H1 (cell line): Measurements from ENCODE around the gene USP53.

Experiments
- CBX8 ChIP-seq: fragments of 300-800, 300-1000 bp; sonication (generic); IDR thresholded peaks from 2 replicates; pipeline ENCODE4 v1.7.1; 2016; ENCODE audit warnings: low read depth, low read length, borderline replicate concordance
- CTCF ChIP-seq, 3 experiments: IDR thresholded peaks; 1 replicate in 2 of 3; 2 replicates in 1 of 3; pipeline versions ENCODE4 v1.5.1 to v1.6.1; 2011; ENCODE audit warnings: low read length in 3 of 3, mild to moderate bottlenecking in 3 of 3, inconsistent platforms in 2 of 3, low read depth in 1 of 3, moderate library complexity in 1 of 3; ENCODE audit not compliant: insufficient read depth in 1 of 3; ENCODE audit errors: control extremely low read depth in 1 of 3
- EP300 ChIP-seq, 2 experiments: IDR thresholded peaks; 1 replicate in 1 of 2; 2 replicates in 1 of 2; pipeline ENCODE4 v1.6.1; 2011 to 2012; ENCODE audit warnings: low read depth in 2 of 2, low read length in 2 of 2, mild to moderate bottlenecking in 2 of 2, borderline replicate concordance in 1 of 2, inconsistent platforms in 1 of 2, moderate library complexity in 1 of 2
- JUN ChIP-seq: IDR thresholded peaks from 2 replicates; pipeline ENCODE4 v1.6.1; 2011; ENCODE audit warnings: low read depth, mild to moderate bottlenecking, improper control_type of control experiment, low read length
- MAFK ChIP-seq: IDR thresholded peaks from 2 replicates; pipeline ENCODE4 v1.6.1; 2012; ENCODE audit warnings: low read depth, mild to moderate bottlenecking, improper control_type of control experiment, low read length
- POLR2A ChIP-seq, 2 experiments: IDR thresholded peaks; 1 replicate in 1 of 2; 2 replicates in 1 of 2; pipeline ENCODE4 v1.6.1; 2011; ENCODE audit warnings: low read depth in 2 of 2, low read length in 2 of 2, mild to moderate bottlenecking in 2 of 2; ENCODE audit errors: control extremely low read depth in 1 of 2
- SAP30 ChIP-seq: fragments of 300-600 bp; sonication (generic); IDR thresholded peaks from 2 replicates; pipeline ENCODE4 v1.7.1; 2012; ENCODE audit warnings: low read length, moderate library complexity, mild to moderate bottlenecking, inconsistent platforms; ENCODE audit not compliant: insufficient read depth, insufficient replicate concordance
- ZNF274 ChIP-seq: IDR thresholded peaks from 2 replicates; pipeline ENCODE4 v1.7.0; 2012; ENCODE audit warnings: low read length, borderline replicate concordance; ENCODE audit errors: extremely low read depth
- TF ChIP-seq, protein P1 (sequence below): IDR thresholded peaks from 2 replicates; pipeline ENCODE4 v1.6.1; 2011; ENCODE audit warnings: low read depth, mild to moderate bottlenecking, low read length; ENCODE audit not compliant: insufficient read depth

DNA sequence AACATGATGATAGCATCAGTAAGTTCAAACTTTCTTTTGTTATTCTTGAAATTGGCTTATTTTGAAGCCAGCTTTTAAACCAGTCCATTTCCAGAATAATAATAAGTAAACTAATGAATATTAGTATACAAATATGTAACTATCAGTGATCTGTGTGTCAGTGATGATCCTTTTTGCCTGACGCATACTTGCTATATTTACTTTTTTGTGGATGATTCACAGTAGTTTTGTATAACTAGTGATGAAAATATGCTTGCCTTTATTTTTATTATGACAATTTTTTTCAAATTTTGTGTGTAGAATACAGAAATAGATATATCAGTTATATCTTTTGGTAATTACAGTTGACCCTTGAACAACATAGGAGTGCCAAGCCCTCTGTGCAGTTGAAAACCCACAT lies 49.5 kb downstream of the USP53 start:
- no peak for TF ChIP-seq CTCF (IDR thresholded peaks at IDR 0.05; ENCODE audit: control extremely low read depth in 1 of 3, insufficient read depth in 1 of 3, low read depth in 1 of 3, low read length in 3 of 3)
- no peak for TF ChIP-seq POLR2A (IDR thresholded peaks at IDR 0.05; ENCODE audit: control extremely low read depth in 1 of 2, low read depth in 2 of 2, low read length in 2 of 2)
- no peak for TF ChIP-seq MAFK
- no peak for TF ChIP-seq JUN
- TF ChIP-seq ZNF274, result no peak
- TF ChIP-seq SAP30, result no peak
- TF ChIP-seq, protein P1, sequence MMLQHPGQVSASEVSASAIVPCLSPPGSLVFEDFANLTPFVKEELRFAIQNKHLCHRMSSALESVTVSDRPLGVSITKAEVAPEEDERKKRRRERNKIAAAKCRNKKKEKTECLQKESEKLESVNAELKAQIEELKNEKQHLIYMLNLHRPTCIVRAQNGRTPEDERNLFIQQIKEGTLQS, result no peak
- TF ChIP-seq EP300 (IDR thresholded peaks at IDR 0.05; ENCODE audit: borderline replicate concordance in 1 of 2, low read depth in 2 of 2, low read length in 2 of 2), result no peak
- no peak for TF ChIP-seq CBX8
